ENCODE data around the gene CCBE1.

- no peak for TF ChIP-seq REST (IDR thresholded peaks at IDR 0.05; ENCODE audit: low read depth)
- no peak for TF ChIP-seq FOXM1 (IDR thresholded peaks at IDR 0.05; ENCODE audit: borderline replicate concordance, low read depth)
- TF ChIP-seq RAD21 (IDR thresholded peaks at IDR 0.05; ENCODE audit: low read depth), result no peak
- no peak for TF ChIP-seq CREB1 (IDR thresholded peaks at IDR 0.05; ENCODE audit: low read depth)
- no peak for TF ChIP-seq YY1 (IDR thresholded peaks at IDR 0.05; ENCODE audit: low read depth)
- TF ChIP-seq TAF1 (IDR thresholded peaks at IDR 0.05; ENCODE audit: low read depth), result no peak
These were observed 63.9 kb downstream of the CCBE1 start for GRCh38 chr18:59633317-59633716.

All from Ishikawa (cell line).